OCI-LY1 (cell line): ENCODE measurements around the gene DSG1.

Experiments used
- EZH2 ChIP-seq: fragments of 200-600 bp; sonication (generic), shearing (Covaris generic); IDR thresholded peaks from 2 replicates; pipeline ENCODE4 v1.8.0; 2017; ENCODE audit warnings: borderline replicate concordance, mixed run types, mild to moderate bottlenecking, antibody characterized with exemption, low read length, moderate library complexity, mixed read lengths
- TF ChIP-seq, protein P1 (sequence below): fragments of 200-600 bp; sonication (generic), shearing (Covaris generic); IDR thresholded peaks from 2 replicates; pipeline ENCODE4 v1.5.1; 2017; ENCODE audit warnings: mild to moderate bottlenecking, antibody characterized with exemption, low read length, moderate library complexity, mixed read lengths

DNA sequence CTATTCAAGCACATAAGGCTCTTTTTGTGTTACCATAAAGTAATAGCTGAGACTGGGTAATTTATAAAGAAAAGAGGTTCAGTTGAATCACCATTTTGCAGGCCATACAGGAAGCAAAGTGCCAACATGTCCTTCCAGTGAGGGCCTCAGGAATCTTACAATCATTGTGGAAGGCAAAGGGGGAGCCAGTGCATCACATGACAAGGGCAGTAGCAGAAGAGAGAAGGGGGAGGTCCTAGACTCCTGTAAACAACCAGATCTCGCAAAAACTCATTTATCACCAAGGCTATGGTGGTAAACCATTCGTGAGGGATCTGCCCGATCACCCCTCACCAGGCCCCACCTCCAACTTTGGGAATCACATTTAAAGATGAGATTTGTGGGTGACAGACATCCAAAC lies 75.3 kb downstream of the DSG1 start:
- no peak for TF ChIP-seq EZH2
- TF ChIP-seq, protein P1, sequence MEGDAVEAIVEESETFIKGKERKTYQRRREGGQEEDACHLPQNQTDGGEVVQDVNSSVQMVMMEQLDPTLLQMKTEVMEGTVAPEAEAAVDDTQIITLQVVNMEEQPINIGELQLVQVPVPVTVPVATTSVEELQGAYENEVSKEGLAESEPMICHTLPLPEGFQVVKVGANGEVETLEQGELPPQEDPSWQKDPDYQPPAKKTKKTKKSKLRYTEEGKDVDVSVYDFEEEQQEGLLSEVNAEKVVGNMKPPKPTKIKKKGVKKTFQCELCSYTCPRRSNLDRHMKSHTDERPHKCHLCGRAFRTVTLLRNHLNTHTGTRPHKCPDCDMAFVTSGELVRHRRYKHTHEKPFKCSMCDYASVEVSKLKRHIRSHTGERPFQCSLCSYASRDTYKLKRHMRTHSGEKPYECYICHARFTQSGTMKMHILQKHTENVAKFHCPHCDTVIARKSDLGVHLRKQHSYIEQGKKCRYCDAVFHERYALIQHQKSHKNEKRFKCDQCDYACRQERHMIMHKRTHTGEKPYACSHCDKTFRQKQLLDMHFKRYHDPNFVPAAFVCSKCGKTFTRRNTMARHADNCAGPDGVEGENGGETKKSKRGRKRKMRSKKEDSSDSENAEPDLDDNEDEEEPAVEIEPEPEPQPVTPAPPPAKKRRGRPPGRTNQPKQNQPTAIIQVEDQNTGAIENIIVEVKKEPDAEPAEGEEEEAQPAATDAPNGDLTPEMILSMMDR, result no peak
